NCI-H1417 (cell line): ENCODE data around the gene KCNN2.

Experiments
- DNase-seq, 3 experiments: peaks; one replicate each; lab custom pipeline; 2025; lab: John Stamatoyannopoulos, UW

Gene KCNN2

DNA sequence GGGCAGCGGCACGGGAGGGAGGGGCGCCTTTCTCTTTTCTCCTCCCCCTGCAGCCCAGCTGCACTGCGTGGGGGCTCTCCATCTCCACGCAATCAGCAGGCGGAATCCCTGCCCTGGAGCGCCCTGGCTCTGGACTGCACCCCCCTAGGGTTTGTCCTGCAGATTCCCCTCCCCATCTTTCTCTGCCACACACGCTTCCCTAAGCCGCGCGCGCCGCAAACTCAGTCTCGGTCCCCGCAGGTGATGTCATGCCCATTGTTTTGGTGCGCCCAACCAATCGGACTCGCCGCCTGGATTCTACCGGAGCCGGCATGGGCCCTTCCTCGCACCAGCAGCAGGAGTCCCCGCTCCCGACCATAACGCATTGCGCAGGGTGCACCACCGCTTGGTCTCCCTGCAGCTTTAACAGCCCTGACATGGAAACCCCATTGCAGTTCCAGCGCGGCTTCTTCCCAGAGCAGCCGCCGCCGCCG, at the start of gene KCNN2:
KCNN2 (plus strand) TSS at position 347 of the 473 bp plus-strand sequence; CDS start at position 417, 70 bp downstream.
- peak; percentile 85 to 92 (median 85) for DNase-seq

DNA sequence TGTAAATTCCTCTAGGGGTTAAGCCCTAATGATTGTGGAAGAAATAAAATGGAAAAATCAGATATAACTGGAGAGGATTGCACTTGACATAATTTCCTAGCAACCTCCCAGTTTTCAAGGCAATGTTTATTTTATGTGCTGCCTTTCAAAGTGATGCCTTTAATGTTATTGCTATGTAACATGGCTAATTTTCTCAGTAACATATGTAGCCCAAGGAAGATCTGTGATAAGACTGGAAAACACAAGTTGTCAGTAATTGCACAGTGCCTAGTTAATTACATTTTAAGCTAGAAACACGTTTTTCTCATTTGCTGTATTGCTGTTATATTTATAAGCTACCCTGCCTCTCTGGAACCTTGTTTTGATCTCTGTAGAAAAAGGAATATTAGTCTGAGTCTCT, 49.2 kb upstream of the KCNN2 start:
- no peak for DNase-seq

DNA sequence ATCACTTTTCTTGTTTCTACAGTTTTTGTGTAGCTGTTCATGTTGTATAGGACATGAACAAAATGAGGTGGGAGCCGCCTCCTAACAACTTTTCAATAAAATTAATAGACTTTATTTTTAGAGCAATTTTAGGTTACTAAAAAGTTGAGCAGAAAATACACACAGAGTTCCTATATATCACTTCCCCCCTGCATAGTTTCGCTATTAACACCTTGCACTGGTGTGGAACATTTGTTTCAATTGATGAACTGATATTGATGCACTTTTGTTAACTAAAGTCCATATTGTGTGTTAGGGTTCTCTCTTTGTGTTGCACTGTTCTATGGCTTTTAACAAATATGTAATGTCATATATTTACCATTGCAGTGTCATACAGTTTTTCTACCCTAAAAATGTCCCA, 47.8 kb upstream of the KCNN2 start:
- no peak for DNase-seq

DNA sequence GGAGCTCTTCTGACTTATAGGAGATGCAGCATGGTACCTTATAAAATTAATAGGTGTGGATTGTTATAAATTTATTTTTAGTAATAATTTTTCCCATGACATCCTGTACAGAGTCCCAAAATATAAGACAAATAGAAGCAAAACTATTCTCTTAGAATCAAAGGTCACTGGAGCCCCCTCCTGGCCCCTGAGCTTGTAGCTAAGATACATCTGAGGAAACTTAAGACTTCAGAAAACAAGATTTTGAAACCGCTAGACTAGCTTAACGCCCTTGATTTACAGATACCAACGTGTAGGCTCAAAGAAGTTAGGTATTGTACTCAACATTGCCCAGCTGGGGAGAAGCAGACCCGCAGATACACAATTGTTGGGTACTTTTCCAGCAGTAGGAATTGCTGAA, 45.7 kb upstream of the KCNN2 start:
- DNase-seq = no peak

DNA sequence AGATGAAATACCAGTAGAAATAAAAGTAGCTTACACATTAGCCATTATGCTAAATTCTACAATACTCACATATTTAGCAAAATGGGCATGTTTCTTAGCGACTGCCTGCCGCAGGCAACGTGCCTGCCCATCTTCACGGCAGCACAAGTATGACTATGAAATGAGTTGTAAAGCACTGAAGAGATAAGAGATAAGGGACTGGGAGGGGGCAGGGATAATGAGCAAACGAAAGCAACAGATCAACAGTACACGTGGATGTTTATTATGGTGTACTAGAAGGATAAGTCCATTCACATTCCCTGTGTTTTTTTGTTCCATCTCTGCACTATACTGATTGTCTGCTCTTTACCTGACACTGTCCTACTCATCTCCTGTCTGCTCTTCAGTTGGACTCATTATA, 44.1 kb upstream of the KCNN2 start:
- DNase-seq = no peak

DNA sequence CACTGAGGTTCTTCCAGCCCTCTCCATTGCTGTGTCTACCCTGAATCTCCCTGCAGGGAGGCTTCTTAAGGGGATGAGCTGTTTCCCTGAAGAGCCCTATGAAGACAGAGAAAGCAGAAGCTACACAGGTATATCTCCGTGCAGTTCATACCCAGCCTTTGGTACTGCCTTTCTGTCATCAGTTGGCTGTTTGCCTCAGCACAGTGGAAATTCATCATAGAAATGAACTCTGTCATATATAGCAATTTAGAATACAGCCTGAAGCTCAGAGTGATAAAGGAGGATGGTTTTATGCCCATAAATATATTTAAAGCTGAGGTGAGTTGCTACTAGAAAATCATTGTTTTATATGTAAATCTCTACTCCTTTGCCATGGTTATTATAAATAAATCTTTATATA, 42.6 kb upstream of the KCNN2 start:
- DNase-seq = no peak

DNA sequence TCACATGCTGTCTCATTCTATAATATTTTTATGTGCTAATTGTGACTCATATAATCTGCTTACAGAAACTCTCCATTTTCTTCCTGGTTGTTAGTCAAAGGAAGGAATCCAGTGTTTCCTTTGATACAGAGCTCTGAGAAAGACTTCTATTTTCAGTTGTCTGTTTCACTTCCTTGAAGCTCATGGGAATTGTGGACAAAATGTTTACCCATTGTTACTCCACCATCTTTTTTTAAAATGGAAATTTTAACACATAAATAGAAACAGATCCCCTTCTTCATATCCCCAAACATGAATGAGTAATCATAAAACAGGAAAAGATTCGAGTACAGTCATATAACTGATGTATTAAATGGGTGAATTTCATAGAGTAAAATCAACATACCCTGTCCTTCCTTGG, 42.0 kb upstream of the KCNN2 start:
- no peak for DNase-seq

DNA sequence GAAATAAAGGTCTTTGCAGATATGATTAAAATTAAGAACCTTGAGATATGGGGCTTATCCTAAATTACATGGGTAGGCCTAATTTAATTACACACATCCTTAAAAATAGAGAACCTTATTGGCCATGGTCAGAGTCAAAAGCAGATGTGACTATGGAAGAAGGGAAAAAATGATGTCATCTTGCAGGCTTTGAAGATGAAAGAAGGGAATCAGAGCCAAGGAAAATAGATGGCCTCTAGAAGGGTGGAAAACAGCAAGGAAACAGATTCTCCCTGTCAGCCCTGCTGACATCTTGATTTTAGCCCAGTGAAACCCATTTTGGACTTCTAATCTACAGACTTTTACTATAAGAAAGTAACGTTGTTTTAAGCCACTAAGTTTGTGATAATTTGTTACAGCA, 37.6 kb upstream of the KCNN2 start:
- no peak for DNase-seq

DNA sequence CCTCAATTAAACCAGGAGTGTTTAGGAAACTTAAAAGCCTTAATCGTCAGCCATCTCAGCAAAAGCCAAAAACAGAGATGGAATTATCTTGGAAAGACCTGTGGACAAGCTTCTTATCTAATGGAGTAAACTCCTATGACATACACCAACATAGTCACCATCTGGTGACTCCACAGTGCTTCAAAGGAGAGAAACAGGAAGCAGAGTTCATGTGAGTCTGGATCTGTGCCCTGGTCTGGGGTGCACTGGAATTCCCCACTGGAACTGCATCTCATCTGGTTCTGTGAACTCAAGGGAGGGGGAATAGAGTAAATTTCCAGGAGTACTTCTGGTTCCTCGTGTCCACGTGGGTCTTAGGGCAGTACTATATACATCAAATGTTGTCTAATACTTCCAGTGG, 36.3 kb upstream of the KCNN2 start:
- no peak for DNase-seq

DNA sequence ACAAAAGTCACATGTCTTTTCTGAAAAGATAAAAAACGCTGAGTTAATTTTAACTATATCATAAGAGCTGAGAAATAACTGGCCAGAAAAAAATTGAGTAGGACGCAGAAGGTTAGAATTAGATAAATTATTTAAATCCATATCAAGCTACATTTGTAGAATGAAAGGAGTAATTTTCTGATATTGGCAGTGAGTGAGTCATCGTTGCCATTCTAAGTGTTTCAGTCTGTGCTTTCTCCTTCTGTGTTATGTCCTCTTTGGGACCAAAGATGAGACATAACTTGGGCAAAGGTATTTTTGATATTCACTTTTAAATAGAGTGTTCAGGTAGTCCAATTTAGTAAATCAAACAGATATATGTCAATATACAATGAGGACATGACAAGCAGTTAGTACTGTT, 34.4 kb upstream of the KCNN2 start:
- no peak for DNase-seq

DNA sequence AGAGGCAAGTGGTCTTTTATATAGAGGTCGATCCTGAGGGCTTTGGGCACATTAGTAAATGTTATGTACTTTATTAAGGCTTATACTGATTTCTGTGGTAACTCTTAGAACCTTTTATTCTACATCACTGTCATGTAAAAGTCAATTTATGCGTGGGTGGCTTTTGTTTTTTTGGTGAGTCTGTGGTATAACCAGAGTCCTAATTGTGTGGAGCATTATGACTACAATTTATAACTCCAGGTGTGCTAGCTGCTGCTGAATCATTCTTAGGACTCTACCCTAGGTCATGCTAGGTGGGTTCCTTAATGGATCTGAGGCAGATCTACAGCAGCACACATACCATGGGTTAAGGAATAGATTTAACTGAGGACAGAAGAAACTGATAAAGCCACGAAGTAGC, 33.9 kb upstream of the KCNN2 start:
- DNase-seq = no peak

DNA sequence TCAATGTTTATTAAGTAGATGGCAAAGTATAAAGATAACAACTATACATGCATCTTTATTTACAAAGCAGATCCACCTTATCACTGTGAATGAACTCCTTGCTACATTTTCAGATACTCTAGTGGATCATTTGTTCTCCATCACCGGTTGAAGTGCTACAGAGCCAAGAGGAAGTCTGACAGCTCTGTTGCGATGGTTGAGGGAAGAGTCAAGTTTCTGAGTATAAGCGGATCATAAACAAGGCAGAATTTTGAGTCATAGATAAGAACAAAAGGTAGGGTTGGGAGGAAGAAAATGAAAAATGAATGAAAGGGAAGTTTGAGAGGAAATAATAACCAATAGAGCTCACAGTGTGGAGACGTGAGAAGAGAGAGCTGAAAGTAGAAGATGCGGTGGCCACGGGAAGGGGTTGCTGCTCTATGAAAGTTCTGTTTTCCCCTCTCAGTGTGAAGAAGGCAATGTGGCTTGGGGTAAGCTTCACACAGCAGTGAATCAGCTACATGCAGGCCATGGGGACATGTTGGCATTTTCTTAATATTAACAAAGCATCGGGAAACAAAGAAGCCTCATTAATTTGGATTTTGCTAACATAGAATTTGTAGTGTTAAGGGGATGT, 30.8 kb upstream of the KCNN2 start:
- no peak for DNase-seq

DNA sequence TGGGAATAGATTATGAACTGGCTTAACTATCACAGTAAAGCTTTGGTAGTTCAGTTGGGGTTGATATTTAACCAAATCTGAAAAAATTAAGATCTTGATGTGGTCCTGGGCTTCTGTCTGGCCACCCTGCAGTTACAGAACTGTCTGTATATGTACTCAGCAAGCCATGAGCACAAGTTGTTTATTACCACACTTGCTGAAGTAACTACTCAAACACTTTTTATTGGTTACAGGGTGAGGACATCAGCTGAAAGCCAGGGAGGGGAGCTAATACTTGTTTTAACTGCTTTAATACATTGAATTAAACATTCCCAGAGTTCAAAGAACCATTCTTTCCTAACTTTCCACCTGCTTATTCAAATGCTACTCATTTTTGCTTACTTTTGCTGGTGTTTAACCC, 29.4 kb upstream of the KCNN2 start:
- no peak for DNase-seq

DNA sequence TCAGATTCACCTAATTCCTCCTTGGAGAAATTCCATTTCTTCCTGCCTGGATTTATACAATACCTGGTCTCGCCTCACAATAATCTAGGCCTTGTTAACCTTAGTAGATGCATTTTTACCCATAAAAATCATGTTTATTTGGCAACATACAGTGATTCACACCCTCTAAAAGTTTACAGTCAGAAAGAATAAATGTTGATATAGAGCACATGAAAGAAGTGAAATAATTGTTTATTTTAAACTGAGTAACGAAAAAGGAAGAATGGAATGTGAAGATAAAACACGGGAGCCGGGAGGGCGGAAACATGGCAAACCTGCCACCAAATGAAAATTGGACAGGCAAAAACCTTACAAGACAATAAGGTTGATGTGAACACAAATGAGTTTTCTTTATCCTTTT, 28.9 kb upstream of the KCNN2 start:
- no peak for DNase-seq

DNA sequence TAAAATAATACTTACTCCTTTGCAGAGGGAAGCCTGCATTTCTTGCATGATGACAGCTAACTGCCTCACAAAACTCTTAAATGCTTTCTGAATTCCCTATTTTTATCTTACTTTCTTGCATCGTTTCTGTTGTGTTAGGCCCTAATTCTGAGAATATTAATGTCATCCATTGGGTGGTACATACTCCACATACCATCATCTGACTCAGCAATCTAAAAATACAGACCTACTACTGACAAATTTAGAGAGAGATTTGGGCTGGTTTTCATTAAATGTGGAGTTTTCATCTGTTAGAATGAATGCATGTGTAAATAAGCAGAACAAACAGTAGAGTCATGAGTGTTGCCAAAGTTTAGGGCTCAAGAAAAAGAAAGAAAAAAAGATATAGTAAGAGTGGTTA, 26.5 kb upstream of the KCNN2 start:
- no peak for DNase-seq

DNA sequence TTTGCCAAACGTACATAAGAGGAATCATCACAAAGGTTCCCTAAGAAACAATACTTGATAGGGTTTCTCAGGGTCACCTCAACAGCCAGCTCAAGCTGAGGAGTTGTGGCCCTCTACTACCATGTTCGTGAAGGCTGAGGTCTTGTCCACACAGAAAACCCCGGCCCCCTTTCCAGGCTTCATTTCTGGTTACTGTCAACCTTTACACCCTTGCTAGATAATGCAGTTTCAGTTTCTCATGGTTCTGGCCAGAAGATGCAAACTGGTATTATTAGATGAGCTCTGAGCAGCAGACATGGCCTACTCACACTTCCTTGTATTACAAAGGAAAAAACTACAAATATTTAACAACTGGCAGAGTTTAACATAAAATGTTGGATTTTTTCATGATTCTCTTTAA, 22.8 kb upstream of the KCNN2 start:
- DNase-seq = no peak

DNA sequence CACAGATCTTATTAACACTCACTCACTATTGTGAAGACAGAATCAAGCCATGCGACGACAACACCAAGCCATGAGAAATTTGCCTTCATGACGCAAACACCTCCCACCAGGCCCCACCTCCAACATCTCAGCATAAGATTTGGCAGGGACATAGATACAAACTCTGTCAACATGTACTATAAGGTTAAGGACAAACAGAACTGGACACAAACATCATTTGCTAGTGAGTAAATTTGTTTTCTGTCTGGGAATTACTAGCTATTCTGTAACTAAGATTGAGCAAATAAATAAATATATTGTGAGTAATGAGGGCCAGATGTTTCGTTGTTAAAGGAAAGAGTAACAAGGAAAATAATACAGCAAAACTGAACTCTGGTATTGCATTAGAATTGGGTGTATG, 15.7 kb upstream of the KCNN2 start:
- DNase-seq = no peak

DNA sequence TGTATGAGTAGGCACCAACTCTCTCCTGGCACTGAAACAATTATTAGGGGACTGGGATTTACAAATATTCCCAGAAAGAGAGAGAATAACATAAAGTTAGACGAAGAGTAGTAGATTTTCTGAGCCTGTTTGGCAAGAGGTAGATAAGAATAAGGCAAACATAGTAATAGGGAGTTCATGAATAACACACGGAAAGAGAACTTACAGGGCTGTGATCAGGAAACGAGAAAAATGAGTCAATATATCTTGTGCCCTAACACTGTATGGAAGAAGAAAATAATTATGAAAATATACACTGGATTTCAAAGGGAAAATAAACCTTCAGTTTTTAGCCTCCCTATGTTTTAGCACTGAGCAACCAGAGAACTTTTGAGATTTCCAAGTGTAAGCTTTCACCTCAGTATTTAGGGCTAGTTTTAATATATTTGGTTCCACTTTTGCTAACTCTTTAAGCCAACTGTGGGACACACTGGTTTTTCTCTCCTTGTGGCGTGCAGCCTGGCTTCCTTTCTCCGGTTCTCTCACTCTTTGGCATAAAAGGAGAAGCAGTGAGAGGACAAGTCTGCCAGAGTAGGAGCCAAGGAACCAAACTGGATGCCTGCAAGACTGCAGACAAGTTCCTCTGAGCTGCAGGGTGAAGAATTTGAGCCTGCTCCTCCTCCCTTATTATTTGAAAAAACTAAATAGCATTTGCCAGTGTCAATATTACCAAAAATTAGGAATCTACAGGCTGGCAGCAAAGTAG, 6.6 kb upstream of the KCNN2 start:
- no peak for DNase-seq

DNA sequence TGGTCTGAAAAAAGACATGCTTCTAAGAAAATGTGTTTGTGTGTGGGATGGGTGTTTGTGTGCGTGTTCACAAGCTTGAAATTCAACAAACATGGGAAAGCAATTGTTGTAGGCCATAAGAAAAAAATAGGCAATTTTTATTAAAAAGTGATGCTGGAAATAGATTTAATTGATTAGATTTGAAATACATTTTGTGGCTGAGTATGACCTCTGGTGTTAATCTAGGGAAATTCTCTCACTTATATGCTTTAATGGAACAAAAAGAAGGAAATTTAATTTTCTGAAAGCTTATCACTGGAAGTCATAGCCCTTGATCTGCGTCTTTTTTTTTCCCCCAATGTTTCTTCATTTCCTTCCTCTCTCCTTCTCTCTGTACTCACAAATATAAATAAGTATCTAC, 3.5 kb upstream of the KCNN2 start:
- DNase-seq = no peak

DNA sequence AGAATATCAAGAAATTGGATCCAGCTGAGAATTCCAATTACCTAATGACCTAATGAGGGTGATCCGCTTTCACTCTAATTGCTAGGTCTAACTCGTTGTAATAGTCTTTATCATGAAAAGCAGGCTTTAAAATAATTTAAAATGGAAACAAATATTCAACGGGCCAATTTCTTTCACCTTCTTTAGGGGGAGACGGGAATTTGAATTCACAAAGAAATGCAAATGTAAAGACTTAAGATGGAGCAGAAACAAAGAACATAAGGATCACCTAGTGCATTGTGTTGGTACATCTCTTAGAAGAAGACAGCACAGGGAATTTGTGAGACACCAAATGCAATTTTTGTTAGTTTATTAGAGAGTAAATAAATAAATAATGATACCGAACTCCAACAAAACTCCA, 1.5 kb upstream of the KCNN2 start:
- peak in 2 of 3 experiments; percentile 39 to 70 for DNase-seq

DNA sequence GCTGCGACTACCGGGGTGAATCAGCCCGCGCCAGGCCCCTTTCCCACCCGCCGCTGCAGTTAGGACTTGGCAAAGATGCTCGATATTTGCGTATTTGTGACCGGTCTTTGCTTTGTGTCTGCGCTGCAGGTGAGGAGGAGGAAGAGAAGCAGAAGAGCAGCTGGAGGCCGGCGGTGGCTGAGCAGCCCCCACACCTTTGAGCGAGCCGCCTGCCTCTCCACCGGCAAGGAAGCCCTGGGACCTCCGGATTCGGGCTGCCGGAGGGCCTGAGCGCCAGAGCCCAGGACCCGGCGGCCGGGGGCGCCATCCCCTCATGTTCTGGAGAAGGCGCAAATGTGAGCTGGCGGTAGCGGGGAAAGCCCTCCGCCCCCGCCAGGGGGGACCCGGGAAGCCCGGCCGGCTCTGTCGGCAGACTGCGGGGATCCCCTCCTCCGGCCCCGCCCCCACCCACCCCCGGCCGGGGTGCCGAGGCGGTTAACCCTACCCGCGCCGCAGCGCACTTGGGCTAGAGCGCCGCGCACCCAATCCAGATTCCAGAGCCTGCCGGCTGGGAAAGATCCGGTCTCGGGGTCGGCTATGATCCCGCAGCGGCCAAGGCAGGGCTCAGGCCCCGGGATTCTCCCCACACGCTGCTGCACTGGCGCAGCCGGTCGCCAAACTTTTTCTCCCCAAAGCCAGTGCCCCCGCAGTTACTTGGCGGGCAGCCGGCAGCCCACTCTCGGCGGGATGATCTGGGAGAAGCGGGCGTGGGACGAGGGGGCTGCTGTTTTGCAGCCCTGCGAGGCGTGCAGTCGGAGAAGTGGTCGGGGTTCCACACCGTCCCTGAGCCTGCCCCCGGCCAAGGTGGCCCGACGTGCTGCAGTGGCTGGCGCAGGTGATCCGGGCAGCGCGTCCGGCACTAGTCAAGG, 800 bp upstream of the KCNN2 start:
- peak; percentile 22 to 70 (median 58) for DNase-seq

DNA sequence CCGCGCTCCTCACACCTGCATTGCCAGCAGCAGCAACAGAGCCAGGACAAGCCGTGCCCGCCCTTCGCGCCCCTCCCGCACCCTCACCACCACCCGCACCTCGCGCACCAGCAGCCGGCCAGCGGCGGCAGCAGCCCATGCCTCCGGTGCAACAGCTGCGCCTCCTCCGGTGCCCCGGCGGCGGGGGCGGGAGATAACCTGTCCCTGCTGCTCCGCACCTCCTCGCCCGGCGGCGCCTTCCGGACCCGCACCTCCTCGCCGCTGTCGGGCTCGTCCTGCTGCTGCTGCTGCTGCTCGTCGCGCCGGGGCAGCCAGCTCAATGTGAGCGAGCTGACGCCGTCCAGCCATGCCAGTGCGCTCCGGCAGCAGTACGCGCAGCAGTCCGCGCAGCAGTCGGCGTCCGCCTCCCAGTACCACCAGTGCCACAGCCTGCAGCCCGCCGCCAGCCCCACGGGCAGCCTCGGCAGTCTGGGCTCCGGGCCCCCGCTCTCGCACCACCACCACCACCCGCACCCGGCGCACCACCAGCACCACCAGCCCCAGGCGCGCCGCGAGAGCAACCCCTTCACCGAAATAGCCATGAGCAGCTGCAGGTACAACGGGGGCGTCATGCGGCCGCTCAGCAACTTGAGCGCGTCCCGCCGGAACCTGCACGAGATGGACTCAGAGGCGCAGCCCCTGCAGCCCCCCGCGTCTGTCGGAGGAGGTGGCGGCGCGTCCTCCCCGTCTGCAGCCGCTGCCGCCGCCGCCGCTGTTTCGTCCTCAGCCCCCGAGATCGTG, 517 bp downstream of the KCNN2 start:
- peak in 1 of 3 experiments; percentile 28 for DNase-seq
